BE2C (cell line): ENCODE data around the gene MYEOV.

Source experiments
- DNase-seq: peaks from one replicate; pipeline ENCODE4 v3.0.0-alpha.2; 2020
- H3K27me3 ChIP-seq: fragments of 250-450 bp; sonication (Bioruptor Pico); 2 replicates; pipeline ENCODE4 v1.5.1; 2020; ENCODE audit warnings: mild to moderate bottlenecking
- H3K36me3 ChIP-seq: fragments of 250-450 bp; sonication (Bioruptor Pico); 2 replicates; pipeline ENCODE4 v1.5.1; 2020; ENCODE audit warnings: mild to moderate bottlenecking
- H3K4me1 ChIP-seq: fragments of 250-450 bp; sonication (Bioruptor Pico); 2 replicates; pipeline ENCODE4 v1.5.1; 2020
- H3K4me3 ChIP-seq: 2 replicates; pipeline ENCODE4 v1.5.1; 2011; ENCODE audit warnings: low read depth, low read length
- H3K9me3 ChIP-seq: fragments of 250-450 bp; sonication (Bioruptor Pico); 2 replicates; pipeline ENCODE4 v1.5.1; 2020
- TF ChIP-seq, protein P1 (sequence below): IDR thresholded peaks from 2 replicates; pipeline ENCODE4 v1.5.1; 2012; ENCODE audit warnings: mild to moderate bottlenecking, low read depth, low read length

MYEOV gene

GRCh38 chr11:69250186-69251056 lies 43.5 kb upstream of the MYEOV start:
- H3K27me3 ChIP-seq, result no peaks in the 10 kb centered on the region
- TF ChIP-seq, protein P1, sequence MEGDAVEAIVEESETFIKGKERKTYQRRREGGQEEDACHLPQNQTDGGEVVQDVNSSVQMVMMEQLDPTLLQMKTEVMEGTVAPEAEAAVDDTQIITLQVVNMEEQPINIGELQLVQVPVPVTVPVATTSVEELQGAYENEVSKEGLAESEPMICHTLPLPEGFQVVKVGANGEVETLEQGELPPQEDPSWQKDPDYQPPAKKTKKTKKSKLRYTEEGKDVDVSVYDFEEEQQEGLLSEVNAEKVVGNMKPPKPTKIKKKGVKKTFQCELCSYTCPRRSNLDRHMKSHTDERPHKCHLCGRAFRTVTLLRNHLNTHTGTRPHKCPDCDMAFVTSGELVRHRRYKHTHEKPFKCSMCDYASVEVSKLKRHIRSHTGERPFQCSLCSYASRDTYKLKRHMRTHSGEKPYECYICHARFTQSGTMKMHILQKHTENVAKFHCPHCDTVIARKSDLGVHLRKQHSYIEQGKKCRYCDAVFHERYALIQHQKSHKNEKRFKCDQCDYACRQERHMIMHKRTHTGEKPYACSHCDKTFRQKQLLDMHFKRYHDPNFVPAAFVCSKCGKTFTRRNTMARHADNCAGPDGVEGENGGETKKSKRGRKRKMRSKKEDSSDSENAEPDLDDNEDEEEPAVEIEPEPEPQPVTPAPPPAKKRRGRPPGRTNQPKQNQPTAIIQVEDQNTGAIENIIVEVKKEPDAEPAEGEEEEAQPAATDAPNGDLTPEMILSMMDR, result no peak
- DNase-seq, result no peak
- H3K9me3 ChIP-seq, result no peaks in the 10 kb centered on the region
- no peaks in the 10 kb centered on the region for H3K4me1 ChIP-seq
- no peaks in the 10 kb centered on the region for H3K36me3 ChIP-seq
- H3K4me3 ChIP-seq, result no peak overlapping the region

DNA sequence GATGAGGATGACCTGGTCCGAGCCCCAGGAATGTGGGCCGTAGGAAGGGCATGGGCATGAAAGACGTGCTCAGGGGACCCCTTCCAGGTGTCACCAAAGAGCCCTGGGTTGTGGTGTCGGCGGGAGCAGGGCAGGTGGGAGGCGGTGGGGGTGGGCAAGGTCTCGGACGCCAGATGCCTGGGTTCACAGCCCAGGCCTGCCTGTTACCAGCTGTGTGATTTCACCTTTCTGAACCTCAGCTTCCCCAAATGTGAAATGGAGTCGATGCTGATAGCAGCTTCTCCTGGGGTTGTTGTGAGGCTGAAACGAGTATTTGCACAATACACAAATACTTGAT lies 42.9 kb upstream of the MYEOV start:
- TF ChIP-seq, protein P1, result no peak
- DNase-seq, result no peak
- Histone ChIP-seq H3K9me3 (no peaks in the 10 kb centered on the region), H3K36me3 (no peaks in the 10 kb centered on the region), H3K4me3 (no peak overlapping the region), H3K27me3 (no peaks in the 10 kb centered on the region), H3K4me1 (no peaks in the 10 kb centered on the region)

DNA sequence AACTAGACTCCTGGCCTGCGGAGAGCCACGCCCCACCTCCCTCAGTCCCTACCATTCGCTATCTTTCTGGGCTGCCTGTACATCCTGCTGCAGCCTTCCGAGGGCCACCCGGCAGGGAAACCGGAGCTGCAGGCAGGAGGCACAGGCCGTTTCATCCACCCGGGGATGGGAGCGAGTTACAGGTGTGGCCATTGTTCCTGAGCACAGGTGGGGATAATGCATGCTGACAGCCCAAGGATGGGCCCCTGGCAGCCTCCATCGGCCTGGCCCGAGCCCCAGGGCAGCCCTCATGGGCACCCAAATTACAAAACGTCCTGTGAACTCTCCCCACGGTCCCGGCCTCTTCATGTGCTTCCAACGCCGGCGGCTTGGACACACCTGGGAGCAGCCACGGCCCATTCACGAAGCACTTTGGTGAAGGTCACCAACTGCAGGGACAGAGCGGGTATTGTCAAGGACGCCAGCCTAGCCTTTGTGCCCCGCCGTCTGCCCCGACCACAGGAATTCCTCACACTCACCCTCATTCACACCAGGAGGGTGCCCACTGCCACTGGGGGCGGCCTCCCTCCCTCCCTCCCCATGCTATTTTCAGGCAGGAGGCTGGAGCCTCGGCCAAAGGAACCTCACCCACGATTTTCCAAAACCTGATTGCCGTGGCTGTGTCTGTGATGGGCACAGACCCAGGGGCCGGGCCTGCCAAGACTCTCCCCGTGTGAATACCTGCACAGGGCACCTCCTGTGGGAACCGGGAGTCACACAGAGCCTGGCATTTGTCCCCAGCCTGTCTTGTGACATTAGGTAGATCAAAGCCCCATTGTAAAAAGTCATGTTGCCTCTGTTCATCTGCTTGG lies 42.1 kb upstream of the MYEOV start:
- no peaks in the 10 kb centered on the region for H3K27me3 ChIP-seq
- H3K4me1 ChIP-seq, result no peaks in the 10 kb centered on the region
- no peak for DNase-seq
- H3K9me3 ChIP-seq, result no peaks in the 10 kb centered on the region
- TF ChIP-seq, protein P1, result no peak
- no peak overlapping the region for H3K4me3 ChIP-seq
- H3K36me3 ChIP-seq, result no peaks in the 10 kb centered on the region

DNA sequence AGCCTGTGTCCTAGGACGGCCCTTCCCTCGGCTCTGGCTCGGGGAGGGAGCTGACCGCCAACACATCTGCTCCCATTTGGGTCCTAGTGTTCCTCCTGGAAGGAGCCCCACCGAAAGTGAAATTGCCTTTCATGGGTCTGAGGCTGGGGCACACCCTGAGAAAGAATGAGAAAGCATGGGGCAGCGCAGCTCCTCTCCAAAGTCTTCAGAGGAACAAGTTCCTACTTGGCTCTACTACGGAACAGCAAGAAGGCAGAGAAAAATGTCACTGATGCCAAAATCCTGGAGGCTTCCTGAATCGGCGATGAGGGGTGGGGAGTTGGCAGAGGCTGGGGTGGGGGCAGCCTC lies 41.5 kb upstream of the MYEOV start:
- Histone ChIP-seq H3K9me3 (no peaks in the 10 kb centered on the region), H3K4me3 (no peak overlapping the region), H3K4me1 (no peaks in the 10 kb centered on the region), H3K36me3 (no peaks in the 10 kb centered on the region), H3K27me3 (no peaks in the 10 kb centered on the region)
- TF ChIP-seq, protein P1, result no peak
- DNase-seq, result no peak

GRCh38 chr11:69253028-69253427 lies 40.9 kb upstream of the MYEOV start:
- no peak for DNase-seq
- no peaks in the 10 kb centered on the region for H3K36me3 ChIP-seq
- TF ChIP-seq, protein P1, result no peak

GRCh38 chr11:69257134-69257533 lies 36.8 kb upstream of the MYEOV start:
- TF ChIP-seq, protein P1, result no peak
- Histone ChIP-seq H3K27me3 (no peaks in the 10 kb centered on the region), H3K4me3 (no peak overlapping the region), H3K4me1 (no peaks in the 10 kb centered on the region), H3K9me3 (no peaks in the 10 kb centered on the region), H3K36me3 (no peaks in the 10 kb centered on the region)
- DNase-seq, result no peak

More at GRCh38 chr11:69253028-69253427, 40.9 kb upstream of the MYEOV start:
- Histone ChIP-seq H3K27me3 (no peaks in the 10 kb centered on the region), H3K4me3 (no peak overlapping the region), H3K4me1 (no peaks in the 10 kb centered on the region), H3K9me3 (no peaks in the 10 kb centered on the region)
